Measurements from ENCODE around the gene DNAJB4.
"Not testable (repeated sequence)": the region's sequence is repeated elsewhere in the genome, so short reads cannot be mapped to it uniquely, and the experiment has no call there.

DNAJB4 gene

DNA sequence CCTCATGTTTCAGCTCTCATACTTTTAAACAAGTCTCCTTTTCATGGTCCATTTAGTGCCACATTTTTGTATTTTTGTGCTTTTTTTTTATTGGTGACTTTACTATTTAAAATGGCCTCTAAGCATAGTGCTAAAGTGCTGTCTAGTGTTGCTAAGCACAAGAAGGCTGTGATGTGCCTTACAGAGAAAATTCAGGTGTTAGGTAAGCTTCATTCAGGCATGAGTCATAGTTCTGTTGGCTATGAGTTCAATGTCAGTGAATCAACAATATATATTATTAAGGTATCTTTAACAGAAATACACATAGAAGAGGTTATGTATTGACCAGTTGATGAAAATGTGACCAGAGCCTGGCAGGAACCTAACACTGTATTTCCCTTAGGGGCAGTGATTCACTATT lies 13.1 kb upstream of the DNAJB4 start:
- no peak for DNase-seq

DNA sequence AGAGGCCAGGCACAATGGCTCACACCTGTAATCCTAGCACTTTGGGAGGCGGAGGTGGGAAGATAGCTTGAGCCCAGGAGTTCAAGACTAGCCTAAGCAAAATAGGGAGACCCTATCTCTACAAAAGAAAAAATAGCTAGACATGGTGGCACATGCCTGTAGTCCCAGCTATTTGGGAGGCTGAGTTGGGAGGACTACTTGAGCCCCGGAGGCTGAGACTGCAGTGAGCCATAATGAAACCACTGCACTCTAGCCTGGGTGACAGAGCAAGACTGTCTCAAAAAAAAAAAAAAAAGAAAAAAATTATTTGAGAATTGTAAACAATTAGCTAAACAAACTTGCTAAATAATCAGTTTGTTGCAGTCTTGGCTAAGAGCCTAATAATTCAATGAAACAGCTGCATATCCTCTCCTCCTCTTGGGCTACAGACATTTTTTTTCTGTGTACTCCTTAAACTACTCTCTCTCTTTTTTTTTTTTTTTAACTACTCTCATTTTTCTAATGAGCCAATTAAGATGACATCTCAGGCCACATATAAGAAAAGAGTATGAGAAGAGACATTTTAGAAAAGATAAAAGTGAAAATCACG lies 10.5 kb upstream of the DNAJB4 start:
- no peak for DNase-seq

DNA sequence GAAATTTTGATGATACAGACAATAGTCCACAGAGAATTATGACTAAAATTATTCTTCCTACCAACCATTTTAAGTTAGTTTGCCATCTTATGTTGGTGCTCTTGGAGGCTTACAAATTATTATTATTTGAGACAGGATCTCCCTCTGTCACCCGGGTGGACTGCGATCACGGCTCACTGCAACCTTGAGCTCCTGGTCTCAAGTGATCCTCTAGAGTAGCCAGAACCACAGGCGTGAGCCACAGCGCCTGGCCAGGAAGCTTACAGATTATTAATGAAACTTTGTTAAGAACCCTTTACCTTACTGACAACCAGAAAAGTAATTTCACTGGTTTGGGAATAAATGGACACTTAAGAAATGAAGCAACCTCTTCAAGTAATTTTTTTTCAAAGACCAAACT lies 8.0 kb upstream of the DNAJB4 start:
- DNase-seq = no peak

DNA sequence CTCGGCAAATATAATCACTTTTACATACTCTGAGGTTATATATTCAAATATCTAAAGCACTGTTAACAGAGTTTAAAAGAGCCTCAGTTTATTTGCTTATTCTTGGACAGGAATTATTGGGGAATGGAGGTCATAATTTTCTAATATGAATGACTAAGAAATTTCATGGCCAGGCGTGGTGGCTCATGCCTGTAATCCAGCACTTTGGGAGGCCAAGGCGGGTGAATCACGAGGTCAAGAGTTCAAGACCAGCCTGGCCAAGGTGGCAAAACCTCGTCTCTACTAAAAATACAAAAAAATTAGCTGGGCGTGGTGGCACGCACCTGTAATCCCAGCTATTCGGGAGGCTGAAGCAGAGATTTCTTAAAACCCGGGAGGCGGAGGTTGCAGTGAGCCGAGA lies 4.2 kb upstream of the DNAJB4 start:
- DNase-seq = not testable (repeated sequence)

DNA sequence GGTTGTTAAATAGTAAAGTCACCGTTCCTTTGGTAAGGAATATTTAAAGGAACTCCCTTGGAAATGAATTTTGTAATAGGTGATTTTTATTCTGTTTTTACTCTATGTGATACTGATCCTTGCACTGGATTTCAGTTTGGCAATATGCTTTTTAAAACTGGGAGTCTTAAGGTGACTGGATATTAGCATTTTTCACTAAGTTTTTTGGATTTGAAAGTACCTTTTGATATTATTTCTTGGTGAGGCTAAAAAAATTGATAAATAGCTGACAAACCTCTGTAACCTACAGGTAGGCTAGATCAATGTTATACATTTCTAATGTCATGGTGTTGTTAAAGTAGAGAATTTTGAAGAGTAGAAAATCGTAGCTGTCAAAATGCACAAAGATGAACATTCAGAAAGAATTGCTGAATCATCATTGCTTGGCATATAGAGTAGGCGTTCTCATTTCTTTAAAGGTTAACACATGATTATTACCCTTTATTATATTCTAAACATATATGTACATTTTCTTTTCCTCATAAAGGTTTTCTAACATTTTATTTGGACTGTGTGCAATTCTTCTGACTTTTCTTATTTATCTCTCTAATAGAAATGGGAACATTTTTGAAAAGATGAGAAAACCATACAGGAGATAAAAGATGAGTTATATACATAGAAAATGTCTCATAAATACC lies 1.5 kb upstream of the DNAJB4 start:
- peak in 1 of 2 experiments; percentile 17 for DNase-seq

DNA sequence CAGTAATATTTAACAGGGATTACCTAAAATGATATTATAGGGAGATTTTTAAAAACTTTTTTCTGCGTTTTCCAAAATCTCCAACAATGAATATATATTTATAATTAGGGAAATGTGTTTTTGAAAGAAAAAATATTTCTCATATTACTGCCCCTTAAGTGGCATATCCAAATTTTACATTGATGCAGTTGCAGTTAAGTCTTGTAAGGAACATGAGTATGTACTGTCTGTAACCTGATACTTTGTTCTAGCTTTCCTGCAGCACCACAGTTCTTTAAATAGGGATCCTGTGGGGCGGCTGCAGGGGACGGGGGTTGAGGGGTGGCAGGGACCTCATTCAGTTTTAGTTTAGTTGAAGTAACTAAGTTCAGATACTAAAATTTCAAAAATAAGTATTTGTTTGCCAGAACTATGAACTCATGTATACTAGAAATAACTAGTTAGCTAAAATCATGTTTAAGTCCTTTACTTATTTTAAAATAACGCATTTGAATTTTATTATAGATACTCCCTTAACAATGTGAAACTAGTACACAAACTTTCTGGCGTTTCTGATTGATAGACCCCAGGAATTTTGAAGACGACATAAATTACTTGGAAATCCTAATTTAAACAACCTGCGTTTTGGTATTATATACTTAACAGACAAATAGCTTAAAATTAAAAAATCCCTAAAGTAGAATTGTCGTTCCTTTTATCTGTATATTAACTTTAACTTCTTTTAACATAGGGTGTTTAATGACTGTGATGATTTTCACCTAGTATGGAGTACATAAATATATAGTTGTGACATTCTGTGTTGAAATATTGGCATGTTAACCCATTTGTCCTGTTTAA lies 639 bp upstream of the DNAJB4 start:
- peak; percentile 83 to 87 for DNase-seq

DNA sequence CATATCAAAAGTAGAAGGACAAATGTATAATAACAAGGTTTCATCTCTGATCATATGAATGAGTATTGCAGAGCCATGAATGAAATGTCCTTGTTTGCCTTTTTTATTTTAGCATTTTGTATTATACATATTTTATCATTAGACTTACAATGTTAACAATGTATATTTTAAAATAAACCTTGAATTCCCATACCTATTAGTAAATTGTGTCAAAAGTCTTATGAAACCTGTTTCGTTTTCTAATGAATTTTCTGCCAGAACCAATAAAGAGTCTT lies 646 bp downstream of the DNAJB4 start:
- DNase-seq = no peak

DNA sequence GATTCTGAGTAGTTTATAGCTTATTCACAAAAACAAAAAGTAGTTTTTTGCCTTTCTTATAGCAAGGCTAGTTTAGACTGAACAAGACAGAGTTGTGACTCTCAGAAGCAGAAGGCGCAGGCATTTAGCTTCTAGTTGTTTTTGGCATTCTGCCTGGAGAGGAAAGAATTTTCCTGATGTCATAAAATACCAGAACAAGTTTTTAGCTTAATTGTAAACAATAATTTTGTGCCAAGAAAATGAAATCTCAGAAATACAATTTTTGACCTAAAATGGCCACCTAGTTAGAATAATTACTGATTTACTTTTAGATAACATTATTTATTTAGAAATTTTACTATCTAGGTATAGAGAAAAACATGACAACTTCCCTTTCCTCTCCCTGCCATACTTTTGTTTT lies 1.0 kb downstream of the DNAJB4 start:
- peak in 1 of 2 experiments; percentile 19 for DNase-seq

DNA sequence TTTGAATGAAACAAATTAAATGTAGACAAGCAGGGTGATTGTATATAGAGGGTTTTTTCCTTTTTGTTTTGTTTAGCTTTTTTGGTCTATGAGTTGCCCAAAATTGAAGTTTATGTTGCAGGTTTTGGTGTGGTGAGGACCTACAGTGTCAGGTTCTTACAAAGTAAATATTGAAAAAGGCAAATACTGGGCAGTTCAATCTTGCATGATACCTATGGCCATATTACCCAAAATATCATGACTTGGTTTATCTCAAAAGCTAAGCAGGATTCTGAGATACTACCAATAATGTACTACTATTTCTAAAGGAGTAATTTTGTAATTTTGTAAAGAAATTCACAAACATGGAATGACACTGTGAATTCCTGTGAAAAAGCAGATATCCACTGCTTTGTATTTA lies 1.8 kb downstream of the DNAJB4 start:
- DNase-seq = peak in 1 of 2 experiments; percentile 7

DNA sequence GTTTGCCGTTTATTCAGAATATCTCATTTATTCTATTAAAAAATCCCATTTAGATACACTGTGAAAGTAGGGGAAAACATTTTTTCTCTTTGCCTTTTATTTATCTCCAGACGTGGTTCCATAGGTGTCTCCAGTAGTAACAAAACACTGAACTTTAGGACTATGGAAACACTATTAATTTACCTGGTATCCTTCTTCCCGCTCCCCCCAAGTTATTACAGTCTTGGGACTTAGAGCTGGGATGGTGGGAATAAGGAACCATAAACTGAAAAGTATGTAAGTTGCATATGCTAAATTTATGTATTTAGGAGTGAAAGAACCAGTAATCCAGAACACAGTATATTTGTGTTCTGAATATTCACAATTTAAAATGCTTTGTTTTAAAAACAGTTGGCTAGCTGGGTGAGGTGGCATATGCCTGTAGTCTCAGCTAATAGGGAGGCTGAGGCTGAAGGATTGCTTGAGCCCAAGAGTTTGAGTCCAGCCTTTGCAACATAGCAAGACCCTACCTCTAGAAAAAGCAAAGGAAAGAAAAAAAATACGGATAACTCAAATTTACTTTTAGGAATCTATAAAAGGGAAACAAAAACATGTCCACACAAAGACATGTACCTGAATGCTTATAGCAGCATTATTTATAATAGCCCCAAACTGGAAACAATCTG lies 3.1 kb downstream of the DNAJB4 start:
- no peak for DNase-seq

DNA sequence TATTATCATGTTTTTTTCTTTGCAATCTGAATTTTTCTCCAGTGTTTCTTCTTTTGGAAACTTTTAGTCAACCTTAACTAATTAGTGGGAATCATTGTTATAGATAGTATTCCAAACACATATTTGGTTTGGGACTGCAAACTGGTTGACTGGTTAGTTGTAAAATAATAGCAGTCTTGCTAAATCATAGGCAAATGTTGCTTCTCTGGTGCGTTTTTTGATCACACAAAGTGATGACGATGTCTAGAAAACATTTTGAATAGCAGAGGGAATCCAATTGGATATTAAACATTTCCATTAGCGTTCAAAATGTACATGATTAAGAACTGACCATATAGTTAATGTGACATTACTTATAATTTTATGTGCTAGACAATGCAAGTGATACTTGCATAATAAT lies 4.5 kb downstream of the DNAJB4 start:
- DNase-seq = no peak

DNA sequence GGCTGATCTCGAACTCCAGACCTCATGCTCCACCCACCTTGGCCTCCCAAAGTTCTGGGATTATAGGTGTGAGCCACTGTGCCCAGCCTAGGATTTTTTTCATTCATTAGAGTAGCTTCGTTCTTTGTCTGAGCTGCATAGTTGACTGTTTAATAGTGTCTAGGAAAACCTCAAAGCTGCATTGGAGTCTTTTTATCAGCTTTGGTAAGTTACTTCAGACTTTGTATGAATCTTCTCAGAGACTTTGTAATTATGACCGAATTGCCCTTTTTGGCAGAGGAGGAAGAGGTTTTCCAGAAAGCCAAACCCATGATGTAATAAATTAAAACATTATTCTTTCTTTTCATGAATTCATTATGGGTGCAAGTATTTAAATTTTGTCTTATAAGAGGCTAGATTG lies 5.1 kb downstream of the DNAJB4 start:
- no peak for DNase-seq

DNA sequence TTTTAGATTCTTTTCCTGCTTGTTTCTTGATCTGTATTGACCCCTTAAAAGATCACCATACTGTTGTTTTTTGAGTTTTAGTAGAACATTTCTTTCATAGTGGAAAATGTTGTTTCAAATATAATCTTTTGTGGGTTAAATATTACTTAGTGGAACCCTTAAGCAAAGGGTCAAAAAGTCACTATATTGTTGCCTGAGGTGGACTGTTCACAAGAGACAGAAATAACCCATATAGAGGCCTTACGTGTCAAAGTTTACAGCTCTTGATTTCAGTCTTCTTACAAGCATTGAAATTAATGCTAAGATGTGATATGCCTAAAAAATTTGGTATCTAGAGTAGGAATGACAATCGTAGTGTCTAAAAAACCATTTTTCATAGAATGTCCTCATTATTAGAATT lies 6.3 kb downstream of the DNAJB4 start:
- no peak for DNase-seq

DNA sequence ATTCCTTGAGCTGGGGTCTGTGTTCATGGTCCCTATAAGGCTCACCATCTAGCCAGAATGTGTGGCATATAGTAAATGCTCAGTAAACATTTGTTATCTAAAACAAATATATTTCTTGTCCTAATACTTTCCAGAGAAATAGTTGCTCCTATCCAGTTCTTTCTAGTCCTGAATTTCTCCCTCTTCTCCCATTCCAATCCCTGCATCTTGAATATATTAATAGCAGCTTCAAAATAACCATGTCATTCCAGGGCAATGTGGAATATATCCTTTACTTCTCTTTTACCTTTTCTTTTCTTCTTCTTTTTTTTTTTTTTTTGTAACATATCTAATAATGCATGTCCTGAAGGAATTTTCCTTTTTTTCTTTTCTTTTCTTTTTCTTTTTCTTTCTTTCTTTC lies 10.4 kb downstream of the DNAJB4 start:
- DNase-seq = no peak

DNA sequence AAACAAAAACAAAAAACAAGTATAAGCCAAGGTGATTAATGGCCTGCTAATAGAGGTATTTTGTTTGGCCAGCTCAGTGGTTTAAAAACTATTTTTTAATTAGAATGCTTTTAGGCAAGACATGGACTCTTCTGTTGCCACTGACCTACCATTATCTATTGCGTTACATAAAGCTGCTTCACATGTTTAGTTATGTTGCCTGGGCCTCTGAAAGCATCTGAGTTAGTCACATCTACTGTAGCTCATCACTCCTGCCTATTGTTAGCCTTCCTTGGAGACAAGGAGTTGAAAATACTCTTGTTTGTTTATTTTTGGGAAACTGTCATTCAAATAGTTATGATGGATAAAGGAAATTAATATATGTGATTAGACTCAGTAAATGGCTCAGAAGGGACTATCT lies 14.3 kb downstream of the DNAJB4 start:
- DNase-seq = no peak

DNA sequence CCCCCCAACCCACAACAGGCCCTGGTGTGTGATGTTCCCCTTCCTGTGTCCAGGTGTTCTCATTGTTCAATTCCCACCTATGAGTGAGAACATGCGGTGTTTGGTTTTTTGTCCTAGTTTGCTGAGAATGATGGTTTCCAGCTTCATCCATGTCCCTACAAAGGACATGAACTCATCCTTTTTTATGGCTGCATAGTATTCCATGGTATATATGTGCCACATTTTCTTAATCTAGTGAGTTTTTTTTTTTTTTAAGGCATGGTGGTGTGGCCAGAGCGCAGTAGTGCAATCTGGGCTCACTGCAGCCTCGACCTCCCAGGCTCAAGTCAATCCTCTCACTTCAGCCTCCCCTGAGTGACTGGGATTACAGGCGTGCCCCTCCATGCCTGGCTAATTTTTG lies 16.4 kb downstream of the DNAJB4 start:
- not testable (repeated sequence) for DNase-seq

DNA sequence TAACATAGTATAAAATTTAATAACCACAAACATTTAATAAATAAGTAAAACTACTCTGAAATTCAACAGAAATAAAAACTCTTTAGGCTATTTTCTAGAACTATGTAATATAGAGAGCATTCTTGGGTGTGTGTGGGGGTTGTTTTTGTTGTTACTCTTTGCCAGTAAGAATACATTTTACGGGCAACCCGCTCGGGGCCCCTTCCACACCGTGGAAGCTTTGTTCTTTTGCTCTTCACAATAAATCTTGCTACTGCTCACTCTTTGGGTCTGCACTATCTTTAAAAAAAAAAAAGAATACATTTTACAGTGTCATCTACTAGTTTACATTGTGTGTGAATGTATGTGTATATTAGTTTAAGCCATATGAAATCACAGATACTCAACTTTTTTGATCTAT lies 25.1 kb downstream of the DNAJB4 start:
- no peak for DNase-seq

DNA sequence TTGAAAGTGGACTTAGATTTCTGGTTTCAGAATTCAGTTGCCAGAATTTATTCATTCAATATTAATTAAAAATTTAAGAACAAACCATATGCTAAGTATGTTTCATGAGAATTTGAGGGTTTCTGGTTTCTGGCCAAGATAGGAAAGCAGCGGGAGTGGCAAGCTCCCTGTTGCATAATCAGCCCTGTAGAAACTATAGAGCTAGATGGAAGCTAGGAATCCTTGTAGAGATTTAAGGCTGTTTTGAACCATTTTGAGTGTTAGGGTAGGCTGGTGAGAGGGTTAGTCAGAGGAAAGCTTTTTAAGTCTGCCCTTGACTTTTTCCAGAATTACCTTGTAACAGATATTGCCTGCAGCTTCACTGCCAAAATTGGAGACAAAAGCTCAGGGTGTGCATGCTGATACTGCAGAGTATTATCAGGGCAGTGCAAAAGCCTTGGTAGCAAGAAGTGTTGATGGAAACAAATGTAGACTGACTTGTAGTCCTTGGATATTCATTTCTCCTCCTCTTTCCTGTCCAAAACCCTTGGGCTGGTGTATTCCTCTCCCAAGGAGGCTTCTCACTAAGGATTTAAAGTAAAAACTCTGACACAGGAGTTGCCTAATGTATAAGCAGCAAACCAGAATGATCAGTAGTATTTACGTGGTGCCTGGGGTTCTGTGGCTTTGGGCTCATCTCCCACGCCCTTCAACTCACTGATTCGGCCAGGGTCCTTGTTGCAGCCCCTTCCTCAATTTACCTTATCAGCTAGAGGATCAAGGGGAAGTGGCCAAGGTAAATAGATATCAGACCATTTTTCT lies 28.5 kb downstream of the DNAJB4 start:
- DNase-seq = no peak

DNA sequence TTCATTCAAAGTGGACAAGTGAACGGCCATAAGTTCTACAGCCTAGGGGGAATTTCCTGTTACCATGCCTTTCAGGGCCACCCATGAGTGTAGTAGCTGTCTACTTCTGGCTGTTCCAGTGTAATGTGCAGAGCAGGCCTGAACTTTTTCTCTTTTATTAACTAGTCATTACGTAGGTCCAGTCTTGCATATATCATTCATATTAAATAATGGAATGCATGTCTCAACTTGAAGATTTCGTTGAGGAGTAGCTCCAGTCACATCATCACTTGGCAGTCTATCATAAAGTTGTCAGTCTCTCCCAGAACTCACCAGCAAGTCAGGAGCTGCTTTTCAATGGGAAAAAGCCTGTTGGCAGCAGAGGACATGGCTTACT lies 29.0 kb downstream of the DNAJB4 start:
- DNase-seq = no peak

DNA sequence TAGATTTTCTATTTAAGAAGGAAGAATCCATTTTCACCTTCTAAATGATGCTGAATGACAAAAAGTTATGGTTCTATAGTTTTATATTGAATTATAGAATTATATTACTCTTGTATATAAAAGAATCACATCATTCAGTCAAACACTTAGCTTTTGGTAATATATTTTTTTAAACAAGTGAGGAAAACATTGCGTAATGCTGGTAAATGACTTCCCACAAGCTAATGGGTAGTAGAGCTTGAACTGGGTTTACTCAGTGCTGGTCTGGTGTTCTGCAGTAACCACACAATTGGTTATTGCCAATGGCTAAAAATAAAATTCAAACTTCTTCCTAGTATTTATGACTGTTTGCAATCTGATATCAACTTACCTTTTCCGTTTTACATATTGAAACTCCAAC lies 30.4 kb downstream of the DNAJB4 start:
- peak; percentile 49 to 51 for DNase-seq

DNA sequence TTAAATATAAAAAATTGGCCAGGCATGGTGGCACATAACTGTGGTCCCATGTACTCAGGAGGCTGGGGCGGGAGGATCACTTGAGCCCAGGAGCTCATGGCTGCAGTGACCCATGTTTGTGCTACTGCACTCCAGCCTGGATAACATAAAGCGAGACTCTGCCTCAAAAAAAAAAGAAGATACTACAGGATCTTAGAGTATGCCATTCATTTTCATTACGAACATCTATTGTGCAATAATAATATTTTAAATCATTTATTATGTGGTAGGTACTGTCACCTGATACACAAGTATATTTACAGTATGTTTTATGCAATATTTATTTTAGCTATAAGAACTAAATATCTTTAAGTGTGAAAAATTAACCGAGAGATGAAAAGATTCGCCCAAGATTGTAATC lies 31.7 kb downstream of the DNAJB4 start:
- no peak for DNase-seq

DNA sequence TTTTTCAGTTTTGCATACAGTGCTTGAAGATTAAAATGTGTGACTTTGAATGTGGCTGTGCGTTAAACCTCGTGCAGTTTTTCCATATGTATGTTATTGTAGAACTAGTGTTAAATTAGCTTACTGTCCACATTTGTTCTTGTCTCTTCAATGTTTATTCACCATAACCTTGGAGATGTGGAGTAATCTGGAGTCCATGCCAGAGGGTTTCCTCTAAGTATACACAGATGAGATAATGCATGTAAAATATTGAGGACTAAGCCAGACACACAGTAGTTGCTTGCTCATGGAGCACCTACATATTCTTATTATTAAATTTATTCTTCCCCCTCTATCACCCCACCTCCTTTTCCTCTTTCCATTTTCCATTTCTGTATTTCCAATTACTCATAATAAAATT lies 33.3 kb downstream of the DNAJB4 start:
- peak; percentile 76 to 91 for DNase-seq

DNA sequence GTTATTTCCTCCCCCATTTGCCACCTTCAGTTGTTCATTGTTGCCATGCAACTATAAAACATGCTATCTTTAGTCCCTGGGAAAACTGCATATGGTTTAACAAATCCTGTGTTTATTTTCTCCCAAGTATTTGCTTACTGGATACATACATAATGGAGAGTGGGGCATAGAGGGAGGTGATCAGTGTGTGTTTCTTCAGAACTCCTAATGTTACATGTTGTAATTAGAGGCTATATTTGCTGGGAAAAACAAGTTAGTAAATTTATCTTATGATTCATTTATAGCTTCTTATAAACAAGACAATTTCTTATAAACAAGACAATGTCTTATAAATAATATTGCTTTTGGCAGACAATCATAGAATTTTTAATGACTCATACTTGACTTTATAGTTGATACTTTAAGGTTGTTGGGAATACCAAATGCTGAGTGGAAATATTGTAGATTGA lies 33.8 kb downstream of the DNAJB4 start:
- DNase-seq = peak; percentile 86 to 93

Data from NCI-H526 (cell line).